ENCODE data around the gene TUBGCP6.
A peak's percentile ranks its signal among the peaks of the same experiment; 100 is the strongest.
"Not testable (repeated sequence)": the region's sequence is repeated elsewhere in the genome, so short reads cannot be mapped to it uniquely, and the experiment has no call there.

The TUBGCP6 gene

DNA sequence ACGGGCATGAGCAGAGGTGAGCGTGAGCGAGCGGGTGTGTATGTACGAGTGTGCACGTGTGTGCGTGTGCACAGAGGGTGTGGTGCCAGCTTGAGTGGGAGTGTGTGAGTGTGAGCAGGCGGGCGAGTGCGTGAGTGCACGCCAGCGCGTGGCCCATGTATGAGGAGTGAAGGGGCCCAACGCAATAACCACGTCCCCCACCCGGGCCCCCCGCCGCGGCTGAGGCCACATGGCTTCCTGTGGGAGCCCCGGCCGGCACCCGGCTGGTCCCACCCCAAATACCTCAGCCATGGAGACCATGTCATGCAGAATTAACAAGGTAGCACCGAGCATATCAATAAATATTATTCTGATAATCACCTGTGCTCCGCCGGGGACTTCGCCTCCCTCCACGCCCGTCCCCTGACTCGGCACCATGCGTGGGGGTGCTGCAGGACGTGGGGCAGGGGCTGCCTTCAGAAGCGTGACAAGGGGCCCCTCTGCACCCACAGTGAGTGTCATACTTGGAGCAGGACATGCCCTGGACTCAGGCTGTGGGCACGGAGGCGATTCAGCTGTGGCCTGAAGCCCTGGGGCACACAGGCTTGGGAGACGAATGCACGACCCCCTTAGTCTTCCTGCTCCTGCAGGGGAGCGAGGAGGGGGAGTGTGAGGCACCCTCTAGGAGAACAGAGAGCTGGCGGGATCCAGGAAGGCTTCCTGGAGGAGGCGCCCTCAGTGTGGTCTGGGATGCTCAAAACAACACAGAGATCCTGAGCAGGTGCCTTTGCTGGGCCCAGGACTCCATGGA lies 64.7 kb downstream of the TUBGCP6 start:
- no peak for DNase-seq

DNA sequence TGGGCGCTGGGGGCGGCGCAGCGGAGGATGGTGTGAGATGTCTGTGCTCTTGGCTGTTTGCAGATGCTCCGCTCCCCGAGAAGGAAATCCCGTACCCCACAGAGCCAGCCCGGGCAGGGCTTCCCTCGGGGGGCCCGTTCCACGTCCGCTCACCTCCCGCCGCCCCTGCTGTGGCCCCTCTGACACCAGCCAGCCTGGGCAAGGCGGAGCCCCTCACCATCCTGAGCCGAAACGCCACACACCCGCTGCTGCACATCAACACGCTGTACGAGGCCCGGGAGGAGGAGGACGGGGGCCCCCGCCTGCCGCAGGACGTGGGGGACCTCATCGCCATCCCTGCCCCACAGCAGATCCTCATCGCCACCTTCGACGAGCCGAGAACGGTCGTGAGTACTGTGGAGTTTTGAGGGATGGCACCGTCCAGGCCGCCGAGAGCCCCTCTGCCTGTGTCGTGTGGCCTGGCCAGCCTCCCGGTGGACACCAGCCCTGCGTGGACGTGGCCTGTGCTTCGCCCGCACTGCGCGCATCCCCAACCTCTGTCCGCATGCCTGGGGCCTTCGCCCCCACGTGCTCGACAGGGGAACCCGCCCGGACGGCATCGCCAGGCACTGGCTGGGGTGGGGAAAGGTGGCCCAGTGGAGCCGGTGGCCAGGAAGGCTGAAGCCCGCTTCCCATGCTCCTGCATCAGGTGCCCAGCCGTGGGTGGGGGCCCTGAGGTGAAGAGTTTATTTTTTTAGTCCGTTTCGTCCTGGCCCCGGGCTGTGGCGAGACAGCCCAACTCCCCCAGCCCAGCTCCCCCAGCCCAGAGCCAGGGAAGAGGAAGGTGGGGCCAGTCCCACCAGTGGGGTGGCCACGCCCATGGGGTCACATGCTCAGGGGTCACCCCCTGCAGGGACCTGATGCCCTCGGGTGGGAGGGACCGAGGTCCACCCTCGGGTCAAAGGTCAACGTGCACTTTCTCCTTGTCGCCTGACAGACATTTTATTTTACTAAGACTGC lies 65.7 kb downstream of the TUBGCP6 start:
- no peak for DNase-seq

DNA sequence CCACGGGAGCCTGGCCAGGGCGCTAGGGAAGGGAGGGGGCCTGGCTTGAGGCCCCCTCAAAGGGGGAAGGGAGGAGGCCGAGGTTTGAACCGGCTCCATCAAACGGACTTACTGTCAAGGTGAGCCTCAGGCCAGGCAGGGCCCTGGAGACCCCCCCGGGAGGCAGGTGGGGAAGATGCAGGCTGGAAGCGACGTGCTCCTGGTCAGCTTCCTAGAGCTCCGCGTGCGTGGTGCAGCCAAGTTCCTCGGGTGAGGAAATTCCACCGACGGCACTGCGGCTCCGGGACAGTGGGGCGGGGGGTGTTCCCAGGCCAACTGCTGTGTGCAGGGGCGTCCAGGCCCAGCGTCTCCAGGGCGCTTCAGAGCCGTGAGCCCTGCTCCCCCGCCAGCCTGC lies 66.4 kb downstream of the TUBGCP6 start:
- no peak for DNase-seq

DNA sequence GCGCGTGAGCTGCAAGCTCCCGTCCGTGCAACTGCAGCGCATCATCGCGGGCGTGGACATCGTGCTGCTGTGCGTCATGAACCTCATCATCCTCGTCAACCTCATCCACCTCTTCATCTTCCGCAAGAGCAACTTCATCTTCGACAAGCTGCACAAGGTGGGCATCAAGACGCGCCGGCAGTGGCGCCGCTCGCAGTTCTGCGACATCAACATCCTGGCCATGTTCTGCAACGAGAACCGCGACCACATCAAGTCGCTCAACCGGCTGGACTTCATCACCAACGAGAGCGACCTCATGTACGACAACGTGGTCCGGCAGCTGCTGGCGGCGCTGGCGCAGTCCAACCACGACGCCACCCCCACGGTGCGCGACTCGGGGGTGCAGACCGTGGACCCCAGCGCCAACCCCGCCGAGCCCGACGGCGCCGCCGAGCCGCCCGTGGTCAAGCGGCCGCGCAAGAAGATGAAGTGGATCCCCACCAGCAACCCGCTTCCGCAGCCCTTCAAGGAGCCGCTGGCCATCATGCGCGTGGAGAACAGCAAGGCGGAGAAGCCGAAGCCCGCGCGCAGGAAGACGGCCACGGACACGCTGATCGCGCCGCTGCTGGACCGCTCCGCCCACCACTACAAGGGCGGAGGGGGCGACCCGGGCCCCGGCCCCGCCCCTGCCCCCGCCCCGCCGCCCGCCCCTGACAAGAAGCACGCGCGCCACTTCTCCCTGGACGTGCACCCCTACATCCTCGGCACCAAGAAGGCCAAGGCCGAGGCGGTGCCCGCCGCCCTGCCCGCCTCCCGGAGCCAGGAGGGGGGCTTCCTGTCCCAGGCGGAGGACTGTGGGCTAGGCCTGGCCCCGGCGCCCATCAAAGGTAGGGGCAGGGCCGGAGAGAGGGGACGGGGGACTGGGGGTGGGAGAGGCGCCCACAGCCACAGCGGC lies 67.0 kb downstream of the TUBGCP6 start:
- no peak for DNase-seq

GRCh38 chr22:50176850-50177536 lies 67.8 kb downstream of the TUBGCP6 start:
- no peak for DNase-seq

DNA sequence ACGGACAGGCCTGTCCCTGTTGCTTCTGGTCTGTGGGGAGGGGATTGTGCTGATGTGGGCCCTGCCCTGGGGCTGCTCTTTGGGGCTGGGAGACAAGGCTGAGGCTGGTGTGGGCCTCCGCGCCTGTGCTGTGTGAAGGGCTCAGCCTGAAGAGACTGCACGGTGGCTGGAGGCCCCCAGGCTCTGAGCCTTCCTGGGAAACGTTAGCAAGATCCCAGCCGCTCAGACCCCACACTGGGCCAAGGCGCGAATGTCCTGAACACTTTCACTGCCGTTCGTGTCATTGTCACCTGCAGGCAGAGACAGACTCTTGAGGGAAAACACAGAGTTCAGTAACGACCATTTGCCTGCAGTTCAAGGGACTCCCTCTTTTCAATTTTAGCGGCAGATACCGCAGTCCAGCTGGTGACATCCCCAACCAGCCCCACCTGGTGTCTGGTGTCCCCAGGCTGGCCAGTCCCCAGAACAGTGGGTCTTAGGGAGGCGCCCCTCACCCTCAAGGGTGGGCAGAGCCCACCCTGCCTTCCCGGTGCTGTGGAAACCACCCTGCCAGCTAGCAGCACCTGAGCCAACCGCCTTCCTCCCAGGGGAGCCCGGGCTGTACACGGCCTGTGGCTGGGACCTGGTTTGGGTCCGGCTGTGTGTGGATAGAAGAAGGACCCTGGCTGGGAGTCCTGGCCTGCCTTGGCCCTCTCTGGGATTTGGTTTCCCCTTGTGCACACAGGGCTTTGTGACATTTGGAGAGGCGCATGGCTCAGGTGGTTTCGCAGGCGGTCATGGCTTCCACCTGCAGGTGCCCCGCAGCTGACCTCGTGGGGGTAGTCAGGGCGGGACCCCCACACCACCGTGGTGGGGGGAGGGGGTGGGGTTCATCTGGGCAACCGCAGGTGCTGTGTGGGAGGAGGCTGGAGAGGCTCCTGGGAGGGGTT lies 68.6 kb downstream of the TUBGCP6 start:
- DNase-seq, result no peak

- DNase-seq, result no peak
These were observed 69.7 kb downstream of the TUBGCP6 start for GRCh38 chr22:50175191-50175461.

GRCh38 chr22:50174382-50175190 lies 70.2 kb downstream of the TUBGCP6 start:
- DNase-seq, result no peak

- no peak for DNase-seq
These were observed 70.9 kb downstream of the TUBGCP6 start for GRCh38 chr22:50173983-50174355.

GRCh38 chr22:50173311-50173982 lies 71.4 kb downstream of the TUBGCP6 start:
- DNase-seq, result peak; percentile 46

DNA sequence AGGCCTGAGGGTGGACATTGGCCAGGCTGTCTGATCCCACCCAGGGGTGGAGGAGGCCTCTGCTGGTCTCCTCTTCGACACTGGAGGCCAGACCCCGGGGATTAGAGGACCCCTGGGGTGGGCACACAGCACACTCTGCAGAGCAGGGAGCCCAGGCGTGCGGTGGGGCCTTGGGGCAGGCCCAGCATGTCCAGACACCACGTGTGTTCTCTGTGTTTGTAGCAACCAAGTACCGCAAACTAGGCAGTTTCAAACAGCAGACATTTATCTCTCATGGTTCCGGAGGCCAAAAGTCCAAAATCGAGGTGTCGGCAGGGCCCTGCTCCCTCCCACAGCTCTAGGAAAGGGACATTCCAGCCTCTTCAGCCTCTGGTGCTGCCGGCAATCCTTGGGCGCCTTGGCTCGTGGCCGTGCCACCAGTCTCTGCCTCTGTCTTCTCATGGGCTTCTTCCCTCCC lies 72.8 kb downstream of the TUBGCP6 start:
- no peak for DNase-seq

GRCh38 chr22:50171319-50171964 lies 73.4 kb downstream of the TUBGCP6 start:
- DNase-seq, result no peak

GRCh38 chr22:50170453-50171318 lies 74.1 kb downstream of the TUBGCP6 start, which contains the start of gene PANX2:
TSS of gene PANX2 (plus strand) at chr22:50170731. CDS start at chr22:50170731, 0 bp downstream.
- no peak for DNase-seq

DNA sequence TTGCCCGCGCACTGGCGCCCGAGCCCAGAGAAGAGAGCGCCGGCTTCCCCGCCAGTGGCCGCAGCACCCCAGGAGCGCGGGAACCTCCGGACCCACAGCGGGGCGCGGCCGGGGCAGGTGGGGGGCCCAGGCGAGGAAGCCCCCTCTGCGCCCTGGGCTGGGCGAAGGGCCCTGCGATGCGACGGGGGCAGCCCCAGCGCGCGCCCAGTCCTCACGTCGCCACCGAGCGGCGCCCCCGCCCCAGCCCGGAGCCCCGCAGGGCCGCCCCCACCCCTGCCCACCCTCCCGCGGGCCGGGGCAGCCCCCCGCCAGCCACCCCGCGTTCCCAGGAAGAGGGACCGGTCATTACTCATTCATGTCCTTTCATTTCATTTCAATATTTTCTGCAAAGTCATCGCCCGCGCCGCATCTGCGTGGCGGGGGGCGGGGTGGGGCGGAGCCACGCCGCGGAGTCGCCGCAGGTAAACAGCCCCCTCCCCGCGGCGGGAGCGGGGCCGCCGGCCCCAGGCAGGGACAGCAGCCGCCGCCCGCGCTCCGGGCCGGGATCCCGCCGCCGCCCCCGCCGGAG lies 75.0 kb downstream of the TUBGCP6 start:
- peak; percentile 39 for DNase-seq

DNA sequence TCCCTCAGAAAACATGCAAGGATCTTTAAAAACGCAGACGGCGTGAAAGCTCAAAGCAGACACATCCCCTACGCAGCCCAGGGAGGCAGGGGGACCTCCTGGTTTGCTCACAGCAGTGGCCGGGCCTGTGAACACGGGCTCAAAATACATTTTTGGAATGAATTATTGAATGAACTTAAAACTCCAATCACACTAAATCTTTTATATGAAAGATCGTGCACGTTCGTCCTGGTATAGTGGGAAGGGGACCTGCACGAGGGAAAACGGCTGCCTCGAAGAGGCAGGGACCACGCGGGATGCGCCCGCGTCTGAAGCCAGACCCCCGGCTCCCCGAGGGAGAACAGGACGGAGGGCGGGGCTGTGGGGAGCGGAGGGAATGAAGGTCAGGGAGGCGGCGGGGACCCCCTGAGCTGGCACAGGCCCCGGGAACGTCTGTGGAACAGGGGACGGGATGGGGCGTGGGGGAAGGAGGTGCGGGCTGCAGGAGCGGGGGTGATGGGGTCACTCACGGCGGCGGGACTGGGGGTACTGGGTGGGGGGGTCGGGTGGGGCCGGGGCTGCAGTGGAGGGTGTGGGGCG lies 75.6 kb downstream of the TUBGCP6 start:
- DNase-seq, result no peak

DNA sequence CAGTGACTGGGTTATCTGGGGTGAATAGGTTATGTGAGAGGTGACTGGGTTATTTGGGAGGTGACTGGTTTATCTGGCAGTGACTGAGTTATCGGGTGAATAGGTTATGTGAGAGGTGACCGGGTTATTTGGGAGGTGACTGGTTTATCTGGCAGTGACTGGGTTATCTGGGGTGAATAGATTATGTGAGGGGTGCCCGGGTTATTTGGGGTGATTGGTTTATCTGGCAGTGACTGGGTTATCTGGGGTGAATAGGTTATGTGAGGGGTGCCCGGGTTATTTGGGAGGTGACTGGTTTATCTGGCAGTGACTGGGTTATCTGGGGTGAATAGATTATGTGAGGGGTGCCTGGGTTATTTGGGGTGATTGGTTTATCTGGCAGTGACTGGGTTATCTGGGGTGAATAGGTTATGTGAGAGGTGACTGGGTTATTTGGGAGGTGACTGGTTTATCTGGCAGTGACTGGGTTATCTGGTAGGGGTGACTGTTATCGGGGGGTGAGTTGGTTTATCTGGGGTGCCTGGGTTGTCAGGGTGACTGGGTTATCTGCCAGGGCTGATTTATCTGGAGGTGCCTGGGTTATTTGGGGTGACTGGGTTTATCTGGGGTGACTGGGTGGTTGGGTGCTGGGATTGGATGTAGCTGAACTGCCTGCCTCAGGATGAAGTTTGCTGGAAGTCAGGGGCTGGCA lies 76.2 kb downstream of the TUBGCP6 start:
- not testable (repeated sequence) for DNase-seq

Measured in CD4-positive, alpha-beta T cell treated with Interleukin-15 for 1 hour (primary cell).